EH (cell line): ENCODE data around the gene HOOK2.
"Not testable (repeated sequence)": the region's sequence is repeated elsewhere in the genome, so short reads cannot be mapped to it uniquely, and the experiment has no call there.

Experiments used
- DNase-seq: peaks from one replicate; pipeline ENCODE4 v3.0.0-alpha.2; 2015; ENCODE audit warnings: low read depth

Gene HOOK2

GRCh38 chr19:12720851-12721655 lies 54.3 kb downstream of the HOOK2 start:
- peak; percentile 45 for DNase-seq

- no peak for DNase-seq
These were observed 55.1 kb downstream of the HOOK2 start for GRCh38 chr19:12720296-12720695.

GRCh38 chr19:12715929-12716328 lies 59.4 kb downstream of the HOOK2 start:
- no peak for DNase-seq

GRCh38 chr19:12715102-12715501 lies 60.2 kb downstream of the HOOK2 start:
- no peak for DNase-seq

GRCh38 chr19:12713304-12713703 lies 62.0 kb downstream of the HOOK2 start:
- DNase-seq = not testable (repeated sequence)
